Esophagus muscularis mucosa (tissue), 4 donors: ENCODE measurements around the gene TMCC2.

Experiments
- EP300 ChIP-seq: sonication (generic); formaldehyde crosslinking; IDR thresholded peaks from one replicate; pipeline ENCODE4 v1.6.1; 2017; ENCODE audit warnings: antibody characterized with exemption
- POLR2A ChIP-seq: fragments of 450-650 bp; IDR thresholded peaks from one replicate; pipeline ENCODE4 v1.6.1; 2017; ENCODE audit warnings: antibody characterized with exemption, moderate library complexity, mild to moderate bottlenecking, low read depth
- POLR2AphosphoS5 ChIP-seq, 2 donors: sonication (generic); formaldehyde crosslinking; IDR thresholded peaks; one replicate each; pipeline ENCODE4 v1.6.1; 2017; ENCODE audit warnings: antibody characterized with exemption in 2 of 2
- TF ChIP-seq, protein P1 (sequence below), 3 experiments: fragments of 200-600 bp in 2 of 3; fragments of 450-650 bp in 1 of 3; sonication (generic) in 2 of 3; IDR thresholded peaks; one replicate each; pipeline ENCODE4 v1.5.1; 2017 to 2019; ENCODE audit warnings: antibody characterized with exemption in 3 of 3, mild to moderate bottlenecking in 2 of 3, moderate library complexity in 1 of 3

DNA sequence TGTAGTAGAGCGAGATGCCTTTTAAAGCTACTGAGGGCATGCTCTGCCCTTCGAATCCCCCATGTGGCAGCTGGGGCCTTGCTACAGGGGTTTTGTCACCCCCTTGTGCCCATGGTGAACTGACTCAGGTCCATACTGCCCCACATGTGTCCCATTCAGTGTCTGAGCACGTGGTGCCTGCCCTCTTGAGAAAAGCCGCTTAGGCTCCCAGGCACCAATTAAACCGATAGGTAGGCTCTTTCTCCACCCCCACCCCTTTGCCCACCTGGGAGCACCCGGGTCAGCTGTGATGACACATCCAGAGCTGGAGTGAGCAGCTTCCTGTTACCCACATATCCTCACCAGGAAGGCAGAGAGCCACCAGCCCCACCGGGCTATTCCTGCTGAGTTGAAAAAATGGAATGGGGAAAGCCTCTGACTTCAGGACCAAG, 30.5 kb downstream of the TMCC2 start:
- TF ChIP-seq, protein P1, sequence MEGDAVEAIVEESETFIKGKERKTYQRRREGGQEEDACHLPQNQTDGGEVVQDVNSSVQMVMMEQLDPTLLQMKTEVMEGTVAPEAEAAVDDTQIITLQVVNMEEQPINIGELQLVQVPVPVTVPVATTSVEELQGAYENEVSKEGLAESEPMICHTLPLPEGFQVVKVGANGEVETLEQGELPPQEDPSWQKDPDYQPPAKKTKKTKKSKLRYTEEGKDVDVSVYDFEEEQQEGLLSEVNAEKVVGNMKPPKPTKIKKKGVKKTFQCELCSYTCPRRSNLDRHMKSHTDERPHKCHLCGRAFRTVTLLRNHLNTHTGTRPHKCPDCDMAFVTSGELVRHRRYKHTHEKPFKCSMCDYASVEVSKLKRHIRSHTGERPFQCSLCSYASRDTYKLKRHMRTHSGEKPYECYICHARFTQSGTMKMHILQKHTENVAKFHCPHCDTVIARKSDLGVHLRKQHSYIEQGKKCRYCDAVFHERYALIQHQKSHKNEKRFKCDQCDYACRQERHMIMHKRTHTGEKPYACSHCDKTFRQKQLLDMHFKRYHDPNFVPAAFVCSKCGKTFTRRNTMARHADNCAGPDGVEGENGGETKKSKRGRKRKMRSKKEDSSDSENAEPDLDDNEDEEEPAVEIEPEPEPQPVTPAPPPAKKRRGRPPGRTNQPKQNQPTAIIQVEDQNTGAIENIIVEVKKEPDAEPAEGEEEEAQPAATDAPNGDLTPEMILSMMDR (IDR thresholded peaks at IDR 0.05) = no peak
- no peak for TF ChIP-seq POLR2AphosphoS5 (IDR thresholded peaks at IDR 0.05)
- no peak for TF ChIP-seq POLR2A
- no peak for TF ChIP-seq EP300
